H9 (cell line): ENCODE data around the gene ORM2. TPM values are rescaled to one million over a fixed set of nuclear protein-coding genes. Genes with fewer than 3 reads are reported as not detected.

Source experiments
- DNase-seq: peaks from one replicate; pipeline ENCODE4 v3.0.0-alpha.2; 2017
- H2AFZ ChIP-seq: one replicate; pipeline ENCODE4 v1.6.1; 2013; ENCODE audit warnings: mild to moderate bottlenecking, low read length, control low read depth, moderate library complexity
- H2AK5ac ChIP-seq: 2 replicates; pipeline ENCODE4 v1.6.1; 2013; ENCODE audit warnings: low read length, control low read depth, mixed read lengths; ENCODE audit not compliant: insufficient read length
- H2BK120ac ChIP-seq: one replicate; pipeline ENCODE4 v1.6.1; 2013; ENCODE audit warnings: low read depth, mild to moderate bottlenecking, low read length, control low read depth, inconsistent platforms; ENCODE audit not compliant: poor library complexity, severe bottlenecking
- H2BK12ac ChIP-seq: 2 replicates; pipeline ENCODE4 v1.6.1; 2013; ENCODE audit warnings: low read length, control low read depth, mixed read lengths, low read depth; ENCODE audit not compliant: insufficient read length
- H2BK15ac ChIP-seq: 2 replicates; pipeline ENCODE4 v1.6.1; 2013; ENCODE audit warnings: low read depth, low read length, control low read depth
- H2BK20ac ChIP-seq: one replicate; pipeline ENCODE4 v1.6.1; 2013; ENCODE audit warnings: low read depth, mild to moderate bottlenecking, low read length, control low read depth, inconsistent platforms; ENCODE audit not compliant: poor library complexity, severe bottlenecking
- H2BK5ac ChIP-seq: 2 replicates; pipeline ENCODE4 v1.6.1; 2013; ENCODE audit warnings: low read length, control low read depth, mixed read lengths; ENCODE audit not compliant: insufficient read length
- H3K14ac ChIP-seq: 2 replicates; pipeline ENCODE4 v1.6.1; 2013; ENCODE audit warnings: low read length, control low read depth; ENCODE audit not compliant: insufficient read depth
- H3K18ac ChIP-seq: 2 replicates; pipeline ENCODE4 v1.6.1; 2013; ENCODE audit warnings: low read depth, mild to moderate bottlenecking, mixed read lengths, low read length, control low read depth; ENCODE audit not compliant: insufficient read length
- H3K23ac ChIP-seq: 2 replicates; pipeline ENCODE4 v1.6.1; 2013; ENCODE audit warnings: low read length, control low read depth, mixed read lengths, low read depth; ENCODE audit not compliant: insufficient read length
- H3K23me2 ChIP-seq: 2 replicates; pipeline ENCODE4 v1.6.1; 2013; ENCODE audit warnings: low read depth, mild to moderate bottlenecking, mixed read lengths, low read length, control low read depth; ENCODE audit not compliant: insufficient read length, poor library complexity, severe bottlenecking
- H3K27ac ChIP-seq: 2 replicates; pipeline ENCODE4 v1.5.1; 2013; ENCODE audit warnings: low read length, control low read depth, mixed read lengths, low read depth; ENCODE audit not compliant: insufficient read length
- H3K27me3 ChIP-seq: 2 replicates; pipeline ENCODE4 v1.6.1; 2013; ENCODE audit warnings: low read length, control low read depth, inconsistent platforms; ENCODE audit not compliant: insufficient read depth
- H3K4ac ChIP-seq: 2 replicates; pipeline ENCODE4 v1.6.1; 2013; ENCODE audit warnings: low read depth, mild to moderate bottlenecking, control low read depth, inconsistent platforms, low read length, moderate library complexity
- H3K4me1 ChIP-seq: 2 replicates; pipeline ENCODE4 v1.6.1; 2013; ENCODE audit warnings: low read length, control low read depth, inconsistent platforms; ENCODE audit not compliant: insufficient read depth
- H3K4me2 ChIP-seq: 2 replicates; pipeline ENCODE4 v1.6.1; 2013; ENCODE audit warnings: low read length, control low read depth, mixed read lengths; ENCODE audit not compliant: insufficient read length, insufficient read depth
- H3K56ac ChIP-seq: 2 replicates; pipeline ENCODE4 v1.6.1; 2013; ENCODE audit warnings: low read depth, mild to moderate bottlenecking, mixed read lengths, low read length, control low read depth; ENCODE audit not compliant: insufficient read length
- H3K79me1 ChIP-seq: 2 replicates; pipeline ENCODE4 v1.6.1; 2013; ENCODE audit warnings: low read depth, mild to moderate bottlenecking, moderate library complexity, low read length, control low read depth, inconsistent platforms; ENCODE audit not compliant: insufficient read depth, poor library complexity, severe bottlenecking
- H3K79me2 ChIP-seq: 2 replicates; pipeline ENCODE4 v1.6.1; 2013; ENCODE audit warnings: low read length, control low read depth, inconsistent platforms; ENCODE audit not compliant: insufficient read depth
- H3K9ac ChIP-seq: 2 replicates; pipeline ENCODE4 v1.6.1; 2013; ENCODE audit warnings: low read length, control low read depth, mixed read lengths; ENCODE audit not compliant: insufficient read length; ENCODE audit errors: extremely low read depth
- H3K9me3 ChIP-seq: one replicate; pipeline ENCODE4 v1.6.1; 2013; ENCODE audit warnings: low read depth, low read length, inconsistent platforms; ENCODE audit not compliant: control insufficient read depth
- H3T11ph ChIP-seq: one replicate; pipeline ENCODE4 v1.6.1; 2013; ENCODE audit warnings: mild to moderate bottlenecking, low read length, control low read depth, inconsistent platforms
- H4K20me1 ChIP-seq: one replicate; pipeline ENCODE4 v1.6.1; 2013; ENCODE audit not compliant: control insufficient read depth, insufficient read length, insufficient read depth
- H4K5ac ChIP-seq: 2 replicates; pipeline ENCODE4 v1.6.1; 2013; ENCODE audit warnings: low read depth, mild to moderate bottlenecking, mixed read lengths, low read length, control low read depth; ENCODE audit not compliant: insufficient read length
- H4K8ac ChIP-seq: replicated peaks from 2 replicates; pipeline ENCODE4 v1.6.1; 2013; ENCODE audit warnings: low read length, control low read depth, mixed read lengths, low read depth; ENCODE audit not compliant: insufficient read length
- H4K91ac ChIP-seq: 2 replicates; pipeline ENCODE4 v1.6.1; 2013; ENCODE audit warnings: low read depth, mild to moderate bottlenecking, moderate library complexity, mixed read lengths, low read length, control low read depth; ENCODE audit not compliant: insufficient read length
- H3K27ac Mint-ChIP-seq, 3 experiments: 2 replicates in 2 of 3; 3 replicates in 1 of 3; pipeline ENCODE4 v1.8.0; 2020 to 2021; ENCODE audit warnings: mixed read lengths in 3 of 3, mild to moderate bottlenecking in 1 of 3, moderate library complexity in 1 of 3
- H3K27me3 Mint-ChIP-seq: 2 replicates; pipeline ENCODE4 v1.8.0; 2021; ENCODE audit warnings: low read depth, mild to moderate bottlenecking, moderate library complexity, mixed read lengths
- H3K36me3 Mint-ChIP-seq, 3 experiments: 2 replicates in 2 of 3; 3 replicates in 1 of 3; pipeline ENCODE4 v1.8.0; 2020 to 2021; ENCODE audit warnings: low read depth in 3 of 3, mixed read lengths in 3 of 3; ENCODE audit not compliant: insufficient read depth in 1 of 3
- H3K4me1 Mint-ChIP-seq, 2 experiments: 2 replicates each; pipeline ENCODE4 v1.8.0; 2020; ENCODE audit warnings: mixed read lengths in 2 of 2
- H3K4me3 Mint-ChIP-seq, 2 experiments: 2 replicates in 1 of 2; 3 replicates in 1 of 2; pipeline ENCODE4 v1.8.0; 2020 to 2021; ENCODE audit warnings: mild to moderate bottlenecking in 2 of 2, mixed read lengths in 2 of 2, moderate library complexity in 1 of 2
- H3K9me3 Mint-ChIP-seq, 2 experiments: 2 replicates in 1 of 2; 3 replicates in 1 of 2; pipeline ENCODE4 v1.8.0; 2020; ENCODE audit warnings: mild to moderate bottlenecking in 2 of 2, mixed read lengths in 2 of 2, moderate library complexity in 1 of 2
- CTCF ChIP-seq: fragments of 200-600 bp; sonication (generic); conservative IDR thresholded peaks from 3 replicates; pipeline ENCODE4 v1.8.0; 2021; ENCODE audit warnings: antibody characterized with exemption, mild to moderate bottlenecking
- WGBS: extraction: QIAGEN DNeasy Blood & Tissue Kit; methylation state at CpG from one replicate; pipeline ENCODE4 v1.1.7; 2013; ENCODE audit warnings: missing lambda C conversion rate, low lambda C conversion rate, mixed read lengths; ENCODE audit not compliant: insufficient read length; ENCODE audit errors: extremely low coverage; 5-methylcytosine and 5-hydroxymethylcytosine counted together
- total RNA-seq: library from RNA; stranded (reverse); gene quantifications from 2 replicates; pipeline ENCODE4 v1.2.1, GENCODE V29; 2021

Gene ORM2
- total RNA-seq, 1 experiment from 2014 or later, result 1.2 TPM

- Histone ChIP-seq H2BK12ac (no peak overlapping the region), H4K91ac (no peak overlapping the region), H3K27ac (no peak overlapping the region), H4K8ac (no peak overlapping the region), H2BK120ac (no peak overlapping the region), H3K4ac (no peak overlapping the region), H2AFZ (no peak overlapping the region), H3K9ac (no peak overlapping the region), H2BK15ac (no peak overlapping the region), H3K79me1 (no peaks in the 10 kb centered on the region), H3K23ac (no peak overlapping the region), H3K14ac (no peak overlapping the region), H3K79me2 (no peaks in the 10 kb centered on the region), H3K56ac (no peak overlapping the region), H4K20me1 (no peaks in the 10 kb centered on the region), H3T11ph (no peak overlapping the region), H3K18ac (no peak overlapping the region), H4K5ac (no peak overlapping the region), H3K27me3 (no peaks in the 10 kb centered on the region), H2AK5ac (no peak overlapping the region), H3K4me2 (no peak overlapping the region), H2BK5ac (no peak overlapping the region), H3K23me2 (no peaks in the 10 kb centered on the region), H2BK20ac (no peak overlapping the region), H3K4me1 (no peaks in the 10 kb centered on the region), H3K9me3 (no peaks in the 10 kb centered on the region)
- H3K27ac Mint-ChIP-seq, result no peak overlapping the region
- H3K4me1 Mint-ChIP-seq, result peaks cover 0 to under 1% of the 10 kb centered on the region in 2 experiments; a peak in 1 of 4 replicates
- no peak for DNase-seq
- no peak for TF ChIP-seq CTCF
- H3K27me3 Mint-ChIP-seq, result no peaks in the 10 kb centered on the region; the same call in 1 of the 2 replicates
- WGBS, result no CpG with 5 or more reads among the region's 5 CpGs
- H3K36me3 Mint-ChIP-seq, result peaks cover 41 to 83% (median 66%) of the 10 kb centered on the region in 3 experiments
- no peaks in the 10 kb centered on the region for H3K9me3 Mint-ChIP-seq
- no peak overlapping the region for H3K4me3 Mint-ChIP-seq
Measured at GRCh38 chr9:114342755-114343440, 13.2 kb downstream of the ORM2 start.
